HCT116 (cell line): ENCODE data around the gene ATP6AP1. TPM values are rescaled to one million over a fixed set of nuclear protein-coding genes. Genes with fewer than 3 reads are reported as not detected.

Experiments used
- ATAC-seq: fragments of 200-7000 bp; cut with Tn5 transposase; 2 replicates; pipeline ENCODE4 v1.9.1; 2020; ENCODE audit warnings: mild to moderate bottlenecking, moderate library complexity
- BruUV-seq: library from RNA; stranded (reverse); fragments of 400-500 nt; replicated peaks from 2 replicates; lab custom pipeline; 2021; lab: Mats Ljungman, UMichigan
- CTCF ChIA-PET: fragments of 300-600 bp; sonication (Branson Sonifier 250); formaldehyde crosslinking; loops from one replicate; lab custom pipeline; 2021; ENCODE audit warnings: antibody characterized with exemption; lab: Charles Lee
- POLR2A ChIA-PET: fragments of 300-600, 350-600 bp; sonication (Branson Sonifier 250); formaldehyde crosslinking; loops from one replicate; lab custom pipeline; 2021; ENCODE audit warnings: antibody characterized with exemption; lab: Charles Lee
- RAD21 ChIA-PET, 2 experiments: fragments of 300-600 bp; sonication (Branson Sonifier 250); formaldehyde crosslinking; loops; one replicate each; lab custom pipeline; 2023; ENCODE audit warnings: low total read pairs in 2 of 2; ENCODE audit not compliant: uncharacterized antibody in 2 of 2, unreplicated experiment in 2 of 2, low non-redundant PET in 1 of 2; lab: Charles Lee
- DNase-seq: peaks from one replicate; pipeline ENCODE4 v3.0.0-alpha.2; 2010; ENCODE audit warnings: low read depth, low spot score
- H2AFZ ChIP-seq: fragments of 200-600 bp; shearing (Covaris generic), sonication (generic); 2 replicates; pipeline ENCODE4 v1.6.1; 2017; ENCODE audit warnings: low read depth, mixed run types, mixed read lengths, antibody characterized with exemption, low read length; ENCODE audit not compliant: poor library complexity, severe bottlenecking
- H3K27ac ChIP-seq: 2 replicates; pipeline ENCODE4 v1.5.1; 2012; ENCODE audit warnings: low read depth, low read length
- H3K27me3 ChIP-seq: fragments of 200-600 bp; sonication (generic); 2 replicates; pipeline ENCODE4 v1.6.1; 2016; ENCODE audit warnings: mixed run types, low read length, mixed read lengths; ENCODE audit not compliant: insufficient read depth
- H3K36me3 ChIP-seq, 2 experiments: fragments of 200-500 bp in 1 of 2; fragments of 200-600 bp in 1 of 2; sonication (Bioruptor generic) in 1 of 2; sonication (generic) in 1 of 2; 2 replicates each; pipeline versions ENCODE4 v1.5.1 to v1.6.1; 2014 to 2016; ENCODE audit warnings: low read length in 2 of 2, inconsistent platforms in 1 of 2, mixed read lengths in 1 of 2, mixed run types in 1 of 2; ENCODE audit not compliant: insufficient read depth in 2 of 2, control insufficient read depth in 1 of 2
- H3K4me1 ChIP-seq, 2 experiments: fragments of 200-600 bp in 1 of 2; sonication (generic) in 1 of 2; 2 replicates each; pipeline versions ENCODE4 v1.5.1 to v1.6.1; 2012 to 2017; ENCODE audit warnings: low read length in 2 of 2, inconsistent platforms in 1 of 2, mild to moderate bottlenecking in 1 of 2, mixed read lengths in 1 of 2, mixed run types in 1 of 2, moderate library complexity in 1 of 2; ENCODE audit not compliant: insufficient read depth in 2 of 2, control insufficient read depth in 1 of 2
- H3K4me2 ChIP-seq: fragments of 200-600 bp; sonication (generic); 2 replicates; pipeline ENCODE4 v1.6.1; 2017; ENCODE audit warnings: mixed run types, low read length, mixed read lengths
- H3K4me3 ChIP-seq, 2 experiments: fragments of 200-600 bp in 1 of 2; sonication (generic) in 1 of 2; replicated peaks in 1 of 2; 2 replicates each; pipeline ENCODE4 v1.5.1; 2011 to 2016; ENCODE audit warnings: low read length in 2 of 2, control low read depth in 1 of 2, low read depth in 1 of 2, mild to moderate bottlenecking in 1 of 2, mixed read lengths in 1 of 2, mixed run types in 1 of 2
- H3K79me2 ChIP-seq: fragments of 200-600 bp; sonication (generic); 2 replicates; pipeline ENCODE4 v1.6.1; 2017; ENCODE audit warnings: mild to moderate bottlenecking, mixed run types, low read length, moderate library complexity, mixed read lengths; ENCODE audit not compliant: insufficient read depth
- H3K9ac ChIP-seq: fragments of 200-600 bp; sonication (generic); 2 replicates; pipeline ENCODE4 v1.6.1; 2016; ENCODE audit warnings: low read length, mixed read lengths
- H3K9me2 ChIP-seq: fragments of 200-600 bp; sonication (generic), shearing (Covaris generic); 2 replicates; pipeline ENCODE4 v1.6.1; 2017; ENCODE audit warnings: mixed run types, mild to moderate bottlenecking, moderate library complexity; ENCODE audit not compliant: insufficient read depth
- H3K9me3 ChIP-seq, 2 experiments: fragments of 200-500 bp in 1 of 2; fragments of 200-600 bp in 1 of 2; sonication (Bioruptor generic) in 1 of 2; sonication (generic) in 1 of 2; 2 replicates each; pipeline ENCODE4 v1.6.1; 2014 to 2017; ENCODE audit warnings: low read length in 2 of 2, mixed read lengths in 2 of 2, inconsistent platforms in 1 of 2, low read depth in 1 of 2, mild to moderate bottlenecking in 1 of 2, mixed run types in 1 of 2, moderate library complexity in 1 of 2; ENCODE audit not compliant: control insufficient read depth in 1 of 2, insufficient read depth in 1 of 2
- H4K20me1 ChIP-seq: fragments of 200-600 bp; sonication (generic), shearing (Covaris generic); 2 replicates; pipeline ENCODE4 v1.6.1; 2017; ENCODE audit warnings: mixed run types, mild to moderate bottlenecking, moderate library complexity; ENCODE audit not compliant: insufficient read depth
- CEBPB ChIP-seq: IDR thresholded peaks from 2 replicates; pipeline ENCODE4 v1.6.1; 2012; ENCODE audit warnings: low read depth
- CTCF ChIP-seq, 3 experiments: fragments of 200-600 bp in 1 of 3; sonication (generic) in 1 of 3; IDR thresholded peaks in 2 of 3; conservative IDR thresholded peaks in 1 of 3; 2 replicates each; pipeline ENCODE4 v1.5.1; 2012 to 2017; ENCODE audit warnings: low read depth in 2 of 3, low read length in 2 of 3, antibody characterized with exemption in 1 of 3, borderline replicate concordance in 1 of 3, control low read depth in 1 of 3, mild to moderate bottlenecking in 1 of 3, mixed read lengths in 1 of 3, mixed run types in 1 of 3, moderate library complexity in 1 of 3; ENCODE audit not compliant: insufficient read depth in 1 of 3
- ELF1 ChIP-seq: IDR thresholded peaks from 2 replicates; pipeline ENCODE4 v1.6.1; 2012; ENCODE audit warnings: low read depth, borderline replicate concordance
- EZH2phosphoT487 ChIP-seq: fragments of 200-600 bp; IDR thresholded peaks from 2 replicates; pipeline ENCODE4 v1.6.1; 2018; ENCODE audit warnings: antibody characterized with exemption, borderline replicate concordance
- FOSL1 ChIP-seq: IDR thresholded peaks from 2 replicates; pipeline ENCODE4 v1.6.1; 2012; ENCODE audit warnings: low read depth
- JUND ChIP-seq: IDR thresholded peaks from 2 replicates; pipeline ENCODE4 v1.6.1; 2012
- REST ChIP-seq: IDR thresholded peaks from 2 replicates; pipeline ENCODE4 v1.6.1; 2012; ENCODE audit warnings: low read depth
- SIN3A ChIP-seq: IDR thresholded peaks from 2 replicates; pipeline ENCODE4 v1.6.1; 2012; ENCODE audit warnings: low read depth
- SRF ChIP-seq: IDR thresholded peaks from 2 replicates; pipeline ENCODE4 v1.6.1; 2012; ENCODE audit warnings: low read depth
- TCF7L2 ChIP-seq: IDR thresholded peaks from 2 replicates; pipeline ENCODE4 v1.7.0; 2011; ENCODE audit warnings: borderline replicate concordance, inconsistent platforms; ENCODE audit not compliant: insufficient read depth, insufficient read length; ENCODE audit errors: extremely low read depth
- ZFX ChIP-seq: fragments of 450-650 bp; IDR thresholded peaks from 2 replicates; pipeline ENCODE4 v1.6.1; 2017
- ZNF274 ChIP-seq: fragments of 200-500 bp; sonication (Bioruptor generic); IDR thresholded peaks from 2 replicates; pipeline ENCODE4 v1.6.1; 2014; ENCODE audit warnings: mild to moderate bottlenecking, low read depth, low read length, inconsistent platforms
- intact Hi-C: fragments of 100-400 bp; cut with micrococcal nuclease; formaldehyde crosslinking; loops from 2 replicates; pipeline ENCODE4 v1.10.0; 2022
- total RNA-seq: library from RNA; stranded (reverse); gene quantifications from one replicate; pipeline ENCODE4 v1.2.1, GENCODE V29; 2021; ENCODE audit not compliant: unreplicated experiment
- TF ChIP-seq, protein P1 (sequence below): IDR thresholded peaks from 2 replicates; pipeline ENCODE4 v1.6.1; 2012

The ATP6AP1 gene
- total RNA-seq, 1 experiment from 2014 or later, result 53.4 TPM

DNA sequence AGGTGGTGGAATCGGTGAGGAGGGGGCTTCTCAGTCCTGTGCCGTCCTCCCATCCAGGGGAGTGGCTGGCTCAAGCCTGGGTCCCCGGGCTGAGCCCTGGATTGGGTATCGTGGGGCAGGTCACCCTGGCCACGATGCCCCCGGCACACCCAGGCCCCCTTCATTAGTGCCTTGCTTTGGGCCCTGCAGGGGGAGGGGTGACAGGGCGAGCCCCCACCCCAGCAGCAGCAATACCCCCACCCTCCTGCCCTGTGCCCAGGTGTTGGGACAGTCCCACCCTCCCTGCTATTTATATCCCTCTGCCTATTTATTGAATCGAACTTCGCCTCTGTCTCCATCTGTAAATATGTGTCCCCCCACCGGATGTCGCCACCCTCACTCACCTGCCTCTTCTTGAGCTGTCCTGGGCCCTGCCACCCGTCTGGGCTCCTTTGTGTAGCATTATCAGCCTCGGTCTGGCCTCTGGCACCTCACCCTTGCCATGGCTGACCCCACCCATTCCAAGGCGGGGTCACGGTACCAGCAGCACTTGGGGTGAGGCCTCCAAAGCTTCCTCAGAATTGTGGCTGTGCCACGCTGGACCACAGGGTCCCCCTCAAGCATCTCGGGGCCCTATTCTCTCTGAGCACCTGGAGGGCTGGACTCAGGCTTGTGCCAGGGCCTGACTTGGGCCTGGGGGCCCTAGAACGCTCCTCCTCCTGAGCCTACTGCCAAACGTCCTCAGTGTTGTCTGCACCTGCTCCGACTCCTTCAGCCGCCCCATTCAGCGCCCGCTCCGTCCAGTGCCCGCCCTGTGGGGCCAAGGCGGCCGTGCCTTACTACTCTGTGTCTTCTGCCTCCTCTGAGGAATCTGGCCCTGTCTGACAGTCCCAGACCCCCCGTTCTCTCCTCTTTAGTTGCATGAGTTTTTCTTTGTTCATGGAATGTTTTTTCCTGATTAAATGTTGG is 44.5 kb downstream of the ATP6AP1 start:
- no TSS peak for BruUV-seq
- RAD21 ChIA-PET, result no interaction called here
- Histone ChIP-seq H2AFZ (no peak overlapping the region), H3K79me2 (no peaks in the 10 kb centered on the region), H3K27me3 (no peaks in the 10 kb centered on the region), H4K20me1 (no peaks in the 10 kb centered on the region), H3K9ac (no peak overlapping the region), H3K9me3 (no peaks in the 10 kb centered on the region), H3K4me2 (no peak overlapping the region), H3K27ac (no peak overlapping the region), H3K36me3 (no peaks in the 10 kb centered on the region; a peak in 1 of 4 replicates), H3K9me2 (no peaks in the 10 kb centered on the region), H3K4me1 (no peaks in the 10 kb centered on the region), H3K4me3 (no peak overlapping the region)
- DNase-seq (no peak), ATAC-seq (no peak)
- intact Hi-C loops, result no loop called here
- POLR2A ChIA-PET, result no interaction called here
- TF ChIP-seq SIN3A, result no peak
- no peak for TF ChIP-seq TCF7L2
- TF ChIP-seq SRF, result no peak
- no peak for TF ChIP-seq FOSL1
- TF ChIP-seq EZH2phosphoT487, result no peak
- no peak for TF ChIP-seq CEBPB
- TF ChIP-seq ZFX, result no peak
- no peak for TF ChIP-seq REST
- no peak for TF ChIP-seq CTCF (IDR thresholded peaks at IDR 0.05 in 2 of 3, conservative IDR thresholded peaks at IDR 0.05 in 1 of 3; ENCODE audit: borderline replicate concordance in 1 of 3, insufficient read depth in 1 of 3, low read depth in 2 of 3, low read length in 2 of 3)
- no peak for TF ChIP-seq ELF1
- no peak for TF ChIP-seq ZNF274
- TF ChIP-seq, protein P1, sequence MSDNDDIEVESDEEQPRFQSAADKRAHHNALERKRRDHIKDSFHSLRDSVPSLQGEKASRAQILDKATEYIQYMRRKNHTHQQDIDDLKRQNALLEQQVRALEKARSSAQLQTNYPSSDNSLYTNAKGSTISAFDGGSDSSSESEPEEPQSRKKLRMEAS, result no peak
- no peak for TF ChIP-seq JUND
- CTCF ChIA-PET, result no interaction called here
